Spleen (tissue), 7 donors: ENCODE data around the gene OR8D2.

Experiments
- POLR2A ChIP-seq, 3 donors: fragments of 450-650 bp; IDR thresholded peaks; one replicate each; pipeline ENCODE4 v1.5.1; 2017; ENCODE audit warnings: antibody characterized with exemption in 3 of 3, mild to moderate bottlenecking in 1 of 3
- POLR2AphosphoS5 ChIP-seq, 3 donors: sonication (generic); formaldehyde crosslinking; IDR thresholded peaks; one replicate each; pipeline ENCODE4 v1.5.1; 2017; ENCODE audit warnings: antibody characterized with exemption in 3 of 3
- TF ChIP-seq, protein P1 (sequence below), 11 experiments: fragments of 200-600 bp in 7 of 11; fragments of 450-650 bp in 4 of 11; sonication (generic) in 4 of 11; IDR thresholded peaks in 8 of 11; conservative IDR thresholded peaks in 3 of 11; 1 replicate in 7 of 11; 2 replicates in 4 of 11; pipeline versions ENCODE4 v1.4.0 to v1.8.0; 2016 to 2021; ENCODE audit warnings: antibody characterized with exemption in 11 of 11, inconsistent platforms in 4 of 11, mild to moderate bottlenecking in 1 of 11
- donor health status: DM: no; HTN: no; CAD: no; lungs with moderate emphysema.
- donor health status: DM: no; HTN: no; CAD: no.
- donor health status: DM: no; HTN: no; CAD: no.

DNA sequence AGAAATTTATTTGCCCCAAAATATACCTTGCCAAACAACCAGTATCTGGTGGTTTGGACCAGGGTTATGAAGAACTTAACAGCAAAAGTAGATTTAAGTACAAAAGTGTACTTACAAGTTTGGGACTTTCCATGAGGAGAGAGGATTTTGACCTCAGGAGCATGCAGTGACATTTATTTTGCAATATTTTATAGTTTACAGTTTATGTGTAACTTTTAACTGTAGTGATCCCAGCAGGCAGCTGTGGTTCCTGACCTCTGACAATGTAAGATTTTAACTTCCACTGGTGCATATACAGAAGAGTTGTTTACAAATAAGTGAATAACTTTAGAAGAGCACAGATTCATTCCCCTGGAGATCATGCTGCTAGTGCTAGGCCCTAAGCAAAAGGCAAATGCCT is 12.9 kb downstream of the OR8D2 start:
- no peak for TF ChIP-seq POLR2AphosphoS5 (IDR thresholded peaks at IDR 0.05)
- TF ChIP-seq, protein P1, sequence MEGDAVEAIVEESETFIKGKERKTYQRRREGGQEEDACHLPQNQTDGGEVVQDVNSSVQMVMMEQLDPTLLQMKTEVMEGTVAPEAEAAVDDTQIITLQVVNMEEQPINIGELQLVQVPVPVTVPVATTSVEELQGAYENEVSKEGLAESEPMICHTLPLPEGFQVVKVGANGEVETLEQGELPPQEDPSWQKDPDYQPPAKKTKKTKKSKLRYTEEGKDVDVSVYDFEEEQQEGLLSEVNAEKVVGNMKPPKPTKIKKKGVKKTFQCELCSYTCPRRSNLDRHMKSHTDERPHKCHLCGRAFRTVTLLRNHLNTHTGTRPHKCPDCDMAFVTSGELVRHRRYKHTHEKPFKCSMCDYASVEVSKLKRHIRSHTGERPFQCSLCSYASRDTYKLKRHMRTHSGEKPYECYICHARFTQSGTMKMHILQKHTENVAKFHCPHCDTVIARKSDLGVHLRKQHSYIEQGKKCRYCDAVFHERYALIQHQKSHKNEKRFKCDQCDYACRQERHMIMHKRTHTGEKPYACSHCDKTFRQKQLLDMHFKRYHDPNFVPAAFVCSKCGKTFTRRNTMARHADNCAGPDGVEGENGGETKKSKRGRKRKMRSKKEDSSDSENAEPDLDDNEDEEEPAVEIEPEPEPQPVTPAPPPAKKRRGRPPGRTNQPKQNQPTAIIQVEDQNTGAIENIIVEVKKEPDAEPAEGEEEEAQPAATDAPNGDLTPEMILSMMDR (IDR thresholded peaks at IDR 0.05 in 8 of 11, conservative IDR thresholded peaks at IDR 0.05 in 3 of 11), result no peak
- TF ChIP-seq POLR2A (IDR thresholded peaks at IDR 0.05), result no peak
